HepG2 (cell line): Measurements from ENCODE around the gene ATG7. TPM values are rescaled to one million over a fixed set of nuclear protein-coding genes. Genes with fewer than 3 reads are reported as not detected.

ENCODE experiments used
- ATAC-seq: fragments of 200-7000 bp; cut with Tn5 transposase; 3 replicates; pipeline ENCODE4 v1.9.1; 2020; ENCODE audit warnings: mild to moderate bottlenecking, moderate library complexity
- BruUV-seq: library from RNA; stranded (reverse); fragments of 400-500 nt; replicated peaks from 2 replicates; lab custom pipeline; 2021; lab: Mats Ljungman, UMichigan
- CTCF ChIA-PET: fragments of 300-600 bp; formaldehyde crosslinking; extraction: SDS; loops from one replicate; lab custom pipeline; 2021; ENCODE audit warnings: low total read pairs, inconsistent platforms, low intra/inter-chr PET ratio; lab: Yijun Ruan, JAX
- POLR2A ChIA-PET: fragments of 350-600 bp; sonication (Branson Sonifier 250); formaldehyde crosslinking; loops from one replicate; lab custom pipeline; 2020; ENCODE audit warnings: antibody characterized with exemption, inconsistent platforms; lab: Yijun Ruan, JAX
- DNase-seq: peaks from one replicate; pipeline ENCODE4 v3.0.0-alpha.2; 2015; ENCODE audit warnings: low spot score
- FAIRE-seq: peaks from 3 replicates; lab custom pipeline; 2011; peaks lifted over from hg19 to GRCh38; lab: Jason Lieb, UNC
- H2AFZ ChIP-seq: one replicate; pipeline ENCODE4 v1.6.1; 2011; ENCODE audit warnings: low read length, inconsistent platforms
- H3K27ac ChIP-seq: fragments of 300-600 bp; 3 replicates; pipeline ENCODE4 v1.8.0; 2011; ENCODE audit warnings: mixed run types, mild to moderate bottlenecking, mixed read lengths, low read length, inconsistent platforms; ENCODE audit not compliant: insufficient read depth; ENCODE audit errors: extremely low read length
- H3K27me3 ChIP-seq, 2 experiments: fragments of 200-600 bp in 1 of 2; 2 replicates in 1 of 2; 3 replicates in 1 of 2; pipeline versions ENCODE4 v1.6.0 to v1.8.0; 2011; ENCODE audit warnings: low read length in 2 of 2, mild to moderate bottlenecking in 2 of 2, moderate library complexity in 2 of 2, inconsistent platforms in 1 of 2; ENCODE audit not compliant: insufficient read depth in 2 of 2, control insufficient read depth in 1 of 2
- H3K36me3 ChIP-seq, 2 experiments: fragments of 200-600 bp in 1 of 2; replicated peaks in 1 of 2; 2 replicates in 1 of 2; 3 replicates in 1 of 2; pipeline versions ENCODE4 v1.5.1 to v1.8.0; 2011; ENCODE audit warnings: low read length in 2 of 2, inconsistent platforms in 1 of 2; ENCODE audit not compliant: insufficient read depth in 2 of 2, control insufficient read depth in 1 of 2
- H3K4me1 ChIP-seq: 2 replicates; pipeline ENCODE4 v1.5.1; 2012; ENCODE audit warnings: low read length, inconsistent platforms; ENCODE audit not compliant: insufficient read depth
- H3K4me2 ChIP-seq: 2 replicates; pipeline ENCODE4 v1.6.0; 2011; ENCODE audit warnings: low read depth, low read length, inconsistent platforms
- H3K4me3 ChIP-seq, 3 experiments: fragments of 200-600 bp in 1 of 3; sonication (generic), shearing (Covaris generic) in 1 of 3; replicated peaks in 1 of 3; 2 replicates each; pipeline ENCODE4 v1.5.1; 2011 to 2016; ENCODE audit warnings: low read length in 3 of 3, inconsistent platforms in 2 of 3, low read depth in 2 of 3, mild to moderate bottlenecking in 2 of 3, control low read depth in 1 of 3, mixed read lengths in 1 of 3; ENCODE audit not compliant: insufficient read depth in 1 of 3
- H3K79me2 ChIP-seq: one replicate; pipeline ENCODE4 v1.6.1; 2011; ENCODE audit warnings: low read length, inconsistent platforms; ENCODE audit not compliant: insufficient read depth
- H3K9ac ChIP-seq: 2 replicates; pipeline ENCODE4 v1.6.0; 2011; ENCODE audit warnings: mild to moderate bottlenecking, low read depth, low read length, inconsistent platforms; ENCODE audit not compliant: insufficient read depth
- H3K9me3 ChIP-seq: 2 replicates; pipeline ENCODE4 v1.5.1; 2012; ENCODE audit warnings: mild to moderate bottlenecking, low read length
- H4K20me1 ChIP-seq: 2 replicates; pipeline ENCODE4 v1.6.0; 2011; ENCODE audit warnings: inconsistent platforms, mild to moderate bottlenecking, low read length, moderate library complexity; ENCODE audit not compliant: insufficient read depth
- IRF2 ChIP-seq: IDR thresholded peaks from 2 replicates; pipeline ENCODE4 v1.6.1; 2018; ENCODE audit warnings: missing genetic modification reagents, missing compliant biosample characterization
- MAFK ChIP-seq, 2 experiments: IDR thresholded peaks in 1 of 2; conservative IDR thresholded peaks in 1 of 2; 2 replicates each; pipeline ENCODE4 v1.6.1; 2011; ENCODE audit warnings: improper control_type of control experiment in 2 of 2, low read length in 2 of 2
- MTA1 ChIP-seq: sonication (generic); formaldehyde crosslinking; IDR thresholded peaks from 2 replicates; pipeline ENCODE4 v1.4.0; 2020; ENCODE audit warnings: missing genetic modification reagents, mild to moderate bottlenecking, borderline replicate concordance
- MXD4 ChIP-seq: IDR thresholded peaks from 2 replicates; pipeline ENCODE4 v1.6.1; 2016; ENCODE audit warnings: mild to moderate bottlenecking, missing biosample characterization, missing genetic modification reagents
- RBM22 ChIP-seq: fragments of 200-400 bp; formaldehyde crosslinking; optimal IDR thresholded peaks from 2 replicates; pipeline ENCODE3; 2017; ENCODE audit warnings: mild to moderate bottlenecking, low read length, moderate library complexity
- RCOR2 ChIP-seq: IDR thresholded peaks from 2 replicates; pipeline ENCODE4 v1.6.1; 2016; ENCODE audit warnings: missing biosample characterization, missing genetic modification reagents
- ZFYVE20 ChIP-seq: sonication (generic); formaldehyde crosslinking; IDR thresholded peaks from 2 replicates; pipeline ENCODE4 v1.8.0; 2023; ENCODE audit warnings: low read depth, mild to moderate bottlenecking, moderate library complexity, missing genetic modification reagents, borderline replicate concordance
- ZNF121 ChIP-seq: sonication (generic); formaldehyde crosslinking; IDR thresholded peaks from 2 replicates; pipeline ENCODE4 v1.5.0; 2020; ENCODE audit warnings: mild to moderate bottlenecking, missing genetic modification reagents
- WGBS: methylation state at CpG from one replicate; pipeline ENCODE4 v1.1.6; 2017; ENCODE audit warnings: low lambda C conversion rate; 5-methylcytosine and 5-hydroxymethylcytosine counted together
- in situ Hi-C: cut with HindIII; loops from 2 replicates; pipeline ENCODE4 v1.10.0; 2017; ENCODE audit warnings: low pct_unique_long_range_greater_than_20kb; ENCODE audit not compliant: extremely low pct_ligation_motif_present
- intact Hi-C: fragments of 100-400 bp; cut with micrococcal nuclease; formaldehyde crosslinking; loops from one replicate; pipeline ENCODE4 v1.10.0; 2022; ENCODE audit not compliant: unreplicated experiment
- polyA plus RNA-seq, 8 experiments: library from polyadenylated mRNA; depleted of rRNA in 3 of 8; stranded (reverse) in 7 of 8; unstranded in 1 of 8; fragments of >200 nt; fragmentation: Illumina TruSeq in 4 of 8; extraction: Trizol in 4 of 8; gene quantifications; 2 replicates each; pipeline versions ENCODE4 v1.2.1 to v1.2.3, GENCODE V29; 2011 to 2016; ENCODE audit warnings: low read depth in 4 of 8, missing spikeins in 1 of 8, mixed read lengths in 1 of 8; ENCODE audit not compliant: insufficient read depth in 1 of 8
- total RNA-seq, 5 experiments: library from RNA; depleted of rRNA; stranded (reverse); fragments of >200 nt; fragmentation: Illumina TruSeq; extraction: Trizol; gene quantifications; 2 replicates each; pipeline ENCODE4 v1.2.3, GENCODE V29; 2016; ENCODE audit warnings: low read depth in 1 of 5
- TF ChIP-seq, protein P1 (sequence below): sonication (generic); formaldehyde crosslinking; IDR thresholded peaks from 2 replicates; pipeline ENCODE4 v1.5.1; 2020; ENCODE audit warnings: mild to moderate bottlenecking, missing genetic modification reagents, moderate library complexity

Gene ATG7
- total and polyA plus RNA-seq, 2 of the 13 experiments (the other 11 are each of a cell fraction or from before 2014, with no cell fraction given) = 7.8 to 22.1 TPM

DNA sequence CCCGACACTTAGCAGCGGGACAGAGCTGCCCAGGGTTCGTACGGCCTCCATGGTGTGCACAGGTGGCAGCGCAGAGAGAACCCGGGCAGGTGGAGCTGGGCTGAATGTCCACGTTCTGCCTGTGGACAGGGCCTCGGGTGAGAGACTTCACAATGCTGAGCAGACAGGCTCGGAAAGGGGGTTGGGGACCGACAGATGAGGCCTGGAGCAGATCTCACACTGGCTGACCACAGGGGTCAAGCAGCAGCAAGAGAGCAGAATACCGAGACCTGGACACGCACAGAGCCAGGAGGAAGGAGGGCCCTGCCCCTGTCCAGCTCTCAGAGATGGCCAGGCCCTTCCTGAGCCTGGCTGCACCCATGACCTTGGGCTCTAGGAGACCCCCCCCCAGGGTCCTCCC is 288.5 kb downstream of the ATG7 start:
- H4K20me1 ChIP-seq = no peaks in the 10 kb centered on the region; the same call in 1 of the 2 replicates
- H2AFZ ChIP-seq = no peak overlapping the region
- DNase-seq = no peak
- ChIA-PET CTCF (no interaction called here), POLR2A (no interaction called here)
- 96% methylated on average over 10 of the region's 12 CpGs for WGBS
- H3K4me2 ChIP-seq = no peak overlapping the region
- H3K9me3 ChIP-seq = no peaks in the 10 kb centered on the region
- no peak overlapping the region for H3K9ac ChIP-seq
- H3K36me3 ChIP-seq = peaks cover 49 to 87% of the 10 kb centered on the region in 2 experiments
- no peak for FAIRE-seq
- intact Hi-C loops (no loop called here), in situ Hi-C loops (no loop called here)
- ATAC-seq = no peak
- H3K27ac ChIP-seq = no peak overlapping the region
- peaks cover 8% of the 10 kb centered on the region for H3K79me2 ChIP-seq
- no peaks in the 10 kb centered on the region; a peak in 1 of 5 replicates for H3K27me3 ChIP-seq
- TF ChIP-seq, protein P1, sequence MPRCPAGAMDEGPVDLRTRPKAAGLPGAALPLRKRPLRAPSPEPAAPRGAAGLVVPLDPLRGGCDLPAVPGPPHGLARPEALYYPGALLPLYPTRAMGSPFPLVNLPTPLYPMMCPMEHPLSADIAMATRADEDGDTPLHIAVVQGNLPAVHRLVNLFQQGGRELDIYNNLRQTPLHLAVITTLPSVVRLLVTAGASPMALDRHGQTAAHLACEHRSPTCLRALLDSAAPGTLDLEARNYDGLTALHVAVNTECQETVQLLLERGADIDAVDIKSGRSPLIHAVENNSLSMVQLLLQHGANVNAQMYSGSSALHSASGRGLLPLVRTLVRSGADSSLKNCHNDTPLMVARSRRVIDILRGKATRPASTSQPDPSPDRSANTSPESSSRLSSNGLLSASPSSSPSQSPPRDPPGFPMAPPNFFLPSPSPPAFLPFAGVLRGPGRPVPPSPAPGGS (CRISPR knock-in tag) = no peak
- no peak for TF ChIP-seq RCOR2
- TF ChIP-seq ZFYVE20 (CRISPR knock-in tag) = no peak
- peak; percentile 75 for TF ChIP-seq RBM22
- no peak for TF ChIP-seq MTA1 (CRISPR knock-in tag)
- no peak for TF ChIP-seq ZNF121
- TF ChIP-seq MXD4 = no peak
- TF ChIP-seq IRF2 (CRISPR knock-in tag) = no peak
- TF ChIP-seq MAFK (conservative IDR thresholded peaks at IDR 0.05 in 1 of 2, IDR thresholded peaks at IDR 0.05 in 1 of 2; ENCODE audit: low read length in 2 of 2) = no peak
- no TSS peak for BruUV-seq
- no peak overlapping the region for H3K4me3 ChIP-seq
- H3K4me1 ChIP-seq = peaks cover 25% of the 10 kb centered on the region
